ENCODE data around the gene CACNB1.

The CACNB1 gene

GRCh38 chr17:39225959-39226683 is 28.7 kb upstream of the CACNB1 start:
- peak; percentile 44 for DNase-seq (ENCODE audit: low read depth)

DNA sequence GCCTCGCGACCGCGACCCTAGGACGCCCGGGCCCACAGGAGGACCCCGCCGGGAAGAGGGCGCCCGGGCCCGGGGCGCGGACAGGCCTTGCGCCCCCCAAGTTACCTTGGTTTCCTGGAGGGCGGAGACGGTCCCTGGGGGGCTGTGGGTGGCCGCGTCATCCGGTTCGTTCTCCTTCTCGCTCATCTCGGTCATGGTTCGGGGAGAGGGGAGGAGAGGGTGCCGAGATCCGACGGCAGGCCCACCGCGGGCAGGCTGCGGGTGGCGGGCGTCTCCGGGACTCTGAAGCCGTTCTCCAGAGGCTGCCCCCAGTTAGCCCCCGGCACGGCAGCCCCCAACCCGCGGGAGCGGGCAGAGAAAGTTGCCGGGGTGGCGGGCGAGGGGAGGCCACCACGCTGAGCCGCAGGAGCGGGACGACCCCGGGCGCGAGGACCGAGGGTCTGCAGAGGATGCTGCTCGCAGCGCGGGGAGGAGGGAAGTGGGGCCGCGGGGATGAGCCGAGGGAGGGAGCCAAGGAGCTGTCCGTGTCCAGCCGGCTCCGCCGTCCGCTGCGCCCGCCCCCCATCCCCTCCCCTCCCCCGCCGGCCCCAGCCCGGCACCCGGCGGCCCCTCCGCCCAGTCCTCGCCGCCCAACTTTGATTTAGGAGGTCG is 28.0 kb upstream of the CACNB1 start, which contains the start of gene STAC2:
Gene STAC2, minus strand, starts transcription at position 638 of the 651 bp plus-strand sequence. Its CDS starts 443 bp downstream, at position 195.
- no peak for DNase-seq (ENCODE audit: low read depth)

DNA sequence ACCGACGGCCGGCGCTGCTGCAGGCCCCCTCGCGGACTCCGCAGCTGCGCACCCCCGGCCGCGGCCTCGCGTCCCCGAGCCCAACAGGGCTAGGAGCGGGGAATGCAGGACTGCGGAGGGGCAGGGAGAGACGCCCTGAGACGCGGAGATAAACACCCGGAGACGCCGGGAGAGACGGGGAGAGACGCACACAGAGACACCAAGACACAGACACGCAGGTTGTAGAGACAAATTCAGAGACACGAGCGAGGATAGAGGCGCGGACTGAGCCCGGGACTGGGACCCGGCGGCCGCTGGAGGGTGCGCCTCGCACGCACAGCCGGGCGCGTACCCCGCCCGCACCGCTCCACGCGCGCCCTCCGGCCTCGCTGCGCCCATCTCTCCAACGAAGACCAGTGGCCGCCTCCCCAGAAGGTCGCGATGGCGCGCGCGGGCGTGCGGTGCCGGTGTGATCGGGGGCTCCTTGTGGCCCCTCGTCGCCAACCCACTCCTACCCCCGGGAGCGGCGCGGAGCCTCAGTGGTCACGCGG is 27.4 kb upstream of the CACNB1 start:
- no peak for DNase-seq (ENCODE audit: low read depth)

DNA sequence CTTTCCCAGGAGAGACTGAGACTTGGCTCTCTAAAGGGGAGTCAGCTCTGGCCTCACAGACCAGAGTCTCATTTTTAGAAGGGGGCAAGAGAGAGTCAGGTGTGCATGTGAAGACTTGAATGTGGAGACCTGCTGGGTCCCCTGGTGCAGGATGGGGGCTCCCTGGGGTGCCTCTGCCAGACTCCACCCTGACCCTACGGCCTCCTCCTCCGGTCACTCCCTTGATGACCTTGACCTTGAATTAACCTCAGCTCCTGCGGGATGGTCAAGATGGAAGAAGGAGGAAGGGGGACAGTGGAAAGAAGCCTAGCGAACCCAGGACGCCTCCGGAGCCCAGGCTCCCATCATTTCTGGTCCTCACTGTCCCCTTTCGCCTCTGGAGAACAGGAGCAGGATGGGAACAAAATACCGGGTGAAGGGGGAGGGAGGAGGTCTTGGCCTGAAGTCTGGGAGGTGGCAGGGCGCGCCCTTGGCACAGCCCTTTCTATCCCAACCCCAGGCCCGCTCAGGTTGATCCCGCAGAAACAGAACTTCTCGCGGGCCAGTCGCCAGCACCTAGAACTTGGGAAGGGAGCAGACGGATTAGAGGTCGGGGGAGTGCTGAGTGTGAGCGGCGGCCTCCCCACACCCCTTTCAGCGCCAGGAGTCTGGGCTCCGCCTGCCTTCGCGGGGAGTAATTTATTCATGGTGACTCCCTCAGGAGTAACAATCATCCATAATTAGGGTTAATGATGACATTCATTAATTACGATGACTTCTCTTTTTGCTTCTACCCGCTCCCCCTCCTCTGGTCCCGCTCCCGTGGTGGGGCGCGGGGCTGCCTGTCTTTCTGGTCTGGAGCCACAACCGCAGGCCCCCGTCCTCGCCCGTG is 26.7 kb upstream of the CACNB1 start:
- DNase-seq (ENCODE audit: low read depth), result no peak

DNA sequence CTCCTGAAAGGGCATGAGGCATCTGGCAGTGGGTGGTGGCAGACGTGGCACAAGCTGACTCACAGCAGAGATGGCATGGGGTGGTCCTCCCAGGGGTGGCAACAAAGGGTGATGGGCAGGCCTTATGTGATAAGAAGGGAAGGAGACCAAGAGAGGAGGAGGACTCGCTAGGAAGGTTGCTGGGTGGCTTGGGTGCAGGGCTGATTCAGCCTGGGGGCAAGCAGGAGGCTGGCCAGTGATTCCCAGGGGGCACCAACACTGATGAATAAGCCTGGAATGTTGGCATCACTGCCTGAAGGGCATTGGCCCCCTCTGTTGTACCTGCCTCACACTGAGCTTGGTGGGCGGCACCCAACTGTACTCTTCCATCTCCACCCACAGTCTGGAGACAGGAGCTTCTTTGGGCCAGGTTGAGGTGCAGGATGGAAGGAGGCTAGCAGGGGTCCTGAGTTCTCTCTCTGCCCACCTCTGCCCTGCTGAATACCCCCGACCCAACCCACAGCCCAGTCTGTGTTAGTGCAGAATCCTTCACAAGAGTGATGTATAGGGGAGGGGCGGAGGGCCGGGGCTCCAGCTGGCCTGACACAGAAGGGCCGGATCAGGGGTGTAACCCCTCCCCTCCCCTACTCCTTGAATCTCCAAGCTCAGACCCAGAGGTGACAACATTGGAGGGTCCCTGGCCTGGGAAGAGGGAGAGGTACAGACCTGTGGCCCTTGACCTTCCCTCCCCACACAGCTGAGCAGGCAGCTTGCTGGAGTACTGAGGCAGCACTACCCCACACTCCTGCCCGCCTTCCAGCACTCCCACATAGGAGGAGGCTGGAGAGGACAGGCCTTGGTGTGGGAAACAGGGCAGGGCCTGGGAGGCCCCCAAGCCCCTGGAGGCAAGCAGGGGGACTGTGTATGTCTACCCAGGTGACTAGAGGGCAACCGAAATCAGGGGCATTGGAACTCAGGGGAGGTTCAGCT is 25.7 kb upstream of the CACNB1 start:
- no peak for DNase-seq (ENCODE audit: low read depth)

DNA sequence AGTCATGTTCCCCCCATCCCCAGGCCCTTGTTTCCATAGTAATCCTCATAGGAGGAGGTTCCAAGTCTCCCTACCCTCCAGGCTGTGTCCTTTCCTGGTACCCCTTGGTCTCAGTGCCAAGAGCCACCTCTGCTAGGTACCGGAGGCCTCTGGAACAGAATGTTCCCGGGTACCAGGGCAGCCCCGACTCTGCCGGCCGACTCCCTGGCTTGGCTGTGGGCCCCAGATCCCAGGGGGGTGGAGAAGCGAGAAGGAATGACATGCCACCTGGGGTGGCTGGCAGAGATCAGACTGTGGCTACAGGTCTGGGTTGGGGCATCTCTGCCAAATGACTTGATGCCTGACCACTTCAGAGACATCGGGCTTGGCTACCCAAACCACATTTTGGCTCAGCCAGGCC is 24.7 kb upstream of the CACNB1 start:
- DNase-seq (ENCODE audit: low read depth), result no peak

DNA sequence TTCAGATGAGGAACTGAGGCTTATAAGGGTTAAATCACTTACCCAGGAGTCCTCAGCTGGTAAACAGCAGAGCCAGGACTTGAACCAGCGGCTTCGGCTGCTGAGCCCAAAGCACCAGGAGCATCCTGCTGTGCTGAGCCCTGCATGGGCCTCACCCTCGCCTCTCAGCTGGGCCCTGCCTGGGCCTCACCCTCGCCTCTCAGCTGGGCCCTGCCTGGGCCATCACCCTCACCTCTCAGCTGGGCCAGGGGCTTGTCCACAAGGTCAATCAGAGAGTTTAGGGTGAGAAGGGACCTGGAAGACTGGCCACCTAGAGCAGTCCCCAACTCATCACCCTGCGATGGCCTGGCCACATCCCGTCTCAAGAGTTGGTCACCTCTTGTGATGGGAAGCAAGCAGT is 24.1 kb upstream of the CACNB1 start:
- DNase-seq (ENCODE audit: low read depth), result no peak

DNA sequence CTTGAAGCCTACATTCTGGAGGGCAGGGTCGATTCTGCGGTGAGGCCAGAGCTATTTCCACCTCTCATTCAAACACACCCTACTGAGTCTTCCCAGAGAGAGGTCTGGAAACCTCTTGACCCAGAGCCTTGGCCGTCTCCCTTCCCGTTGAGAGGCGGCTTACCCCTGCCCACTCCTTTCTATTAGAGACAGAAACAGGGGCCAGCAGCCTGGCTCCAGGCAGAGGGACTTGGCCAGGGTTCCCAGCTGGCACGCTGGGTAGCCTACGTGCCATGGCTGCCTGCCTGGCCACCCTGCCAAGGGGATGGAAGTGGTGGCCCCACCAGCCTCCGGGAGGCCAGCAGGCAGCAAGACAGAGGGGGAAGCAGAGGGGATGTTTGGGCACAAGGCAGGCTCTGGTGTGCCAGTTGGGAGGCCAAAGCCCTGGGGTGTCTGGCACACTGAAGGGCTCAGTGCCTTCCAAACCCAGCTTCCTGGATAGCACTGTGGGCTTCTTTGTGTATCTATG is 22.2 kb upstream of the CACNB1 start:
- no peak for DNase-seq (ENCODE audit: low read depth)

DNA sequence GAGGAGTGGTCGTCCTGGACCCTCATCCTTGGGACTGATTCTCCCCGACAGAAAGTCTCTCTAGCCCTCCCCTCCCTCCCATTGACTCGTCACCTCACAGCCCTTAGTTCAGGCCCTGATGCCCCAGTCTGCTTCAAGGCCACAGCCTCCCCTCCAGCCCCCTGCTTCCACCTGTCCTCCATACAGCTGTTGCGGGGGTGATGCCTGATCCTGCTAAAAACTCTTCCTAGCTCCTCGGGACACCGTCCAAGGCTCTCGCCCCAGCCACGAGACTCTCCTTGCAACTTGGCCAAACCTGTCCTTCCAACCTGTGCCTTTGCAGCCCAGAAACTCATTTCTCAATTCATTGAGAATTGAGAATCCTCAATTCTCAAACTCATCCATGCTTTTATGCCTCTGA is 21.4 kb upstream of the CACNB1 start:
- no peak for DNase-seq (ENCODE audit: low read depth)

DNA sequence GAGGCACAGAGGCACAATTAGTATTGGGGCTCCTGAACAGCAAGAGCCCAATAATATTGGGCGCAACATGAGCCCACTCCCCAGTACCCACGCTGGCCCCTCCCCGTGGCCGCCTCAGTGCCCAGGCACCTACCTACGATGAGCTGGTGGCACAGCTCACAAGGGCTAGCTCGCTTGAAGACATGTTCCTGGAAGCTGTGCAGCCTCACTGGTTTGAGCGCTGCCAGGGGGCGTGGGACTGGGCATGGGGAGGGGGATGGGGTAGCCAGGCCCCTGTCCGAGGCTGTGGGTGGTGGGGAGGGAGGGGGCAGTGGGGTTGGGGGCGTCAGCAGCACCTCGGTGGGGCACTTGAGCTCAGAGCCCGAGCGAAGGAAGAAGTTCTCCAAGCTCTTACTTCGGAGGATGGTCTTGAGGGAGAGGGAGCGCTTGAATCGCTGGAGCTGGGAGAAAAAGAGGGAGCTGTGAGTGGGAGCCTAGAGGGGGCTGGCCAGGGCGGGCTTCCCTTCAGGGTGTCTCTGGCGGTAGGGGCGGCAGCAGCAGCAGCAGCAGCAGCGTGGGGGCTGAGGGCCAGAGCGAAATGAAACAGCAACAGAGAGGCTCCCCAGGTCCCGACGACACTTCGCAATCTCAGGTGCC is 20.4 kb upstream of the CACNB1 start:
- DNase-seq (ENCODE audit: low read depth), result no peak

GRCh38 chr17:39213852-39214251 is 16.4 kb upstream of the CACNB1 start:
- DNase-seq (ENCODE audit: low read depth), result peak; percentile 44

GRCh38 chr17:39212841-39213480 is 15.5 kb upstream of the CACNB1 start:
- no peak for DNase-seq (ENCODE audit: low read depth)

GRCh38 chr17:39212195-39212810 is 14.8 kb upstream of the CACNB1 start:
- DNase-seq (ENCODE audit: low read depth), result no peak

GRCh38 chr17:39210093-39210434 is 12.6 kb upstream of the CACNB1 start:
- DNase-seq (ENCODE audit: low read depth), result no peak

- DNase-seq (ENCODE audit: low read depth), result peak; percentile 28
Observed at GRCh38 chr17:39209317-39210092, 12.0 kb upstream of the CACNB1 start.

GRCh38 chr17:39208893-39209292 is 11.4 kb upstream of the CACNB1 start:
- DNase-seq (ENCODE audit: low read depth), result no peak

GRCh38 chr17:39208136-39208535 is 10.7 kb upstream of the CACNB1 start:
- no peak for DNase-seq (ENCODE audit: low read depth)

- no peak for DNase-seq (ENCODE audit: low read depth)
Observed at GRCh38 chr17:39205112-39205526, 7.7 kb upstream of the CACNB1 start.

DNA sequence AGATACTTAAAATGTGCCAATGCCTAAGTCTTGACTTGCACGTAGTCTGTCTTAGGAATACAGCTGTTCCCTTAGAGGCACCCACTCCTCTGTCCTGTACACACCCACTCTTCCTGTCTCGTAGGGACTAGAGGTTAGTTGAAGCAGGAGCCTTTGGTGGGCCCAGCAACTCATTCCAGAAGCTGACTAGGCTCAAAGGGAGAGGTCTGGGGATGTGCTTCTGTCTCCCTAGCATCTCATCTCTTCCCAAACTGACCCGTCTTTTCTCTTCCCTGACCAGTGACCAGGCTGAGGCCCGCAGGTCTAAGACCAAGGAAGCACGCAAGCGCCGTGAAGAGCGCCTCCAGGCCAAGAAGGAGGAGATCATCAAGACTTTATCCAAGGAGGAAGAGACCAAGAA is 6.8 kb upstream of the CACNB1 start:
- no peak for DNase-seq (ENCODE audit: low read depth)

Data from amniotic epithelial cell (primary cell).